ENCODE results near the gene SDCBP2.

Gene SDCBP2

DNA sequence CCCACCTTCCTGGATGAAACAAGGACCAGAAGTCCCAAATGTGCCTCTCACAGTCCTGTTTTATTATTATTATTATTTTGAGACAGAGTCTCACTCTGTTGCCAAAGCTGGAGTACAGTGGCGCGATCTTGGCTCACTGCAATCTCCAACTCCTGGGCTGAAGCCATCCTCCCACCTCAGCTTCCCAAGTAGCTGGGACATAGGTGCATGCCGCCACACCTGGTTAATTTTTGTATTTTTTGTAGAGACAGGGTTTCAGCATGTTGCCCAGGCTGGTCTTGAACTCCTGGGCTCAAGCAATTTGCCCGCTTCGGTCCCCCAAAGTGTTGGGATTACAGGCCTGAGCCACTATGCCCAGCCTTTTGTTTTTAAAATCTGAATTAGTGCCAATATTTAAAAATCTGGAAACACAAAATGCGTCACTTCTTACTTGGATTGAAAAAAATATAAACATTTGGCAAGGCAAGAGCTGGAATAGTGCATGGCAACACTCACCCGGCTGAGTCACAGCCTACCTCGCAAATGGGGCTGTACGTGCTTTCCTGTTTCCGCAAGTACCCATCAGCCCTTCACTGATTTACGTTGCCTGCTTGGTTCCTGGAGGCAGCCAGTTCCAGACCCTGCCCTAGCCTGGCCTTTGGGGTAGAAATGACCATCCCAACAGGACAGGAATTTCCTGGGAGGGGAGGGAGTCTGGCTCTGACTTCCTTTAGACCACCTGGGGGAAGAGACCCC lies 6.3 kb downstream of the SDCBP2 start:
- Histone ChIP-seq H3K4me3 (no peak overlapping the region), H3K27ac (peak overlapping the region; percentile 19 to 68)
- TF ChIP-seq, protein P1, sequence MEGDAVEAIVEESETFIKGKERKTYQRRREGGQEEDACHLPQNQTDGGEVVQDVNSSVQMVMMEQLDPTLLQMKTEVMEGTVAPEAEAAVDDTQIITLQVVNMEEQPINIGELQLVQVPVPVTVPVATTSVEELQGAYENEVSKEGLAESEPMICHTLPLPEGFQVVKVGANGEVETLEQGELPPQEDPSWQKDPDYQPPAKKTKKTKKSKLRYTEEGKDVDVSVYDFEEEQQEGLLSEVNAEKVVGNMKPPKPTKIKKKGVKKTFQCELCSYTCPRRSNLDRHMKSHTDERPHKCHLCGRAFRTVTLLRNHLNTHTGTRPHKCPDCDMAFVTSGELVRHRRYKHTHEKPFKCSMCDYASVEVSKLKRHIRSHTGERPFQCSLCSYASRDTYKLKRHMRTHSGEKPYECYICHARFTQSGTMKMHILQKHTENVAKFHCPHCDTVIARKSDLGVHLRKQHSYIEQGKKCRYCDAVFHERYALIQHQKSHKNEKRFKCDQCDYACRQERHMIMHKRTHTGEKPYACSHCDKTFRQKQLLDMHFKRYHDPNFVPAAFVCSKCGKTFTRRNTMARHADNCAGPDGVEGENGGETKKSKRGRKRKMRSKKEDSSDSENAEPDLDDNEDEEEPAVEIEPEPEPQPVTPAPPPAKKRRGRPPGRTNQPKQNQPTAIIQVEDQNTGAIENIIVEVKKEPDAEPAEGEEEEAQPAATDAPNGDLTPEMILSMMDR (IDR thresholded peaks at IDR 0.05): no peak
- peak; percentile 67 for DNase-seq (ENCODE audit: low spot score)

DNA sequence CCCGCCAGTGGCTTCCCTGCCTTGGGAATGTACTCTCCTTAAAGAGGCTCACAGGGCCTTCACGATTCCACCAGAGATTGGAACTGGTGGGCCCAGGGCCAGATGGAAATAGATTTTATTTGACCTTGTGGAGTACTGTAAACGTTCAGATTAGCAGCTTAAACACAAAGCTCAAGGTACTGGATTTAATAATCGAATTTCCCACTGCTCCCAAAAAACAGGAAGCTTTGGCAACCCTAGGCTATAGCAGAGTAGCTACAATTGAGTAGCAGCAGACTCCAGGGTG lies 7.3 kb downstream of the SDCBP2 start:
- TF ChIP-seq, protein P1 (IDR thresholded peaks at IDR 0.05): no peak
- H3K4me3 ChIP-seq: no peak overlapping the region
- peak overlapping the region in 1 of 2 donors; percentile 47 for H3K27ac ChIP-seq
- DNase-seq (ENCODE audit: low spot score): no peak

DNA sequence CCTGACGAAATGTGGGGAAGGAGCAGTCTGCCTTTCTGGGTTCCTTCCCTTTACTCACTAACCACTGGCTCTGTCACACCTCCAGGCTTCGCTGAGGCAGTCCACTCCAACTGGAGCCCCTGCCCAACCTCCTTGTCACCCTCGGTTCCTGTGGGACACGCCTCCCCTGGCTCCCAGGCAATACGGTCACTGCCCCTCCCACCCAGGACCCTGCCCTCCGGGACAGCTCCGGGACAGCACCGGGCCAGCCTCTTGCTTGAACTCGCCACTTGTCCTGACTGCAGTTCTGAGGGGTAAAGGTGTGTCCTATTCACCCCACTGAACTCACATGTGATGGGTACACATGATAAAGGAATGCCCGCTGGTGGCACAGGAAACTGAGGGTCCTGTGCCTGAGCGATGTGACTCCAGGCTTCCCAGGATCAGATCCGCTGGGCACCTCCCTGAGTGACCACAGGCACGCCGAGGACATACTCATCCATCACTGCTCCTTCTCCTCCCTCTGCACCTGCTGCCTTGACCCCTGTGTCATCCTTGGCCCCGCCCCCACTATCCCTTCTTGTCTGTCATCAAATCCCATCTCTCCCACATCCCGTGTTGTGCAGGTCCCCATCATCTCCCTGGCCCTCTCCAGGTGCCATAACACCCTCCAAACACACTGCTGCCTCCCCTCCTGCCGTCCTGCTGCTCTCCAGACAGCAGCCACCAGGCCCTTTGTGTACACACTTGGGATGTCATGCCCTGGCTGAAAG lies 7.9 kb downstream of the SDCBP2 start:
- TF ChIP-seq, protein P1 (IDR thresholded peaks at IDR 0.05): no peak
- Histone ChIP-seq H3K4me3 (no peak overlapping the region), H3K27ac (peak overlapping the region in 1 of 2 donors; percentile 1)
- DNase-seq (ENCODE audit: low spot score): no peak

DNA sequence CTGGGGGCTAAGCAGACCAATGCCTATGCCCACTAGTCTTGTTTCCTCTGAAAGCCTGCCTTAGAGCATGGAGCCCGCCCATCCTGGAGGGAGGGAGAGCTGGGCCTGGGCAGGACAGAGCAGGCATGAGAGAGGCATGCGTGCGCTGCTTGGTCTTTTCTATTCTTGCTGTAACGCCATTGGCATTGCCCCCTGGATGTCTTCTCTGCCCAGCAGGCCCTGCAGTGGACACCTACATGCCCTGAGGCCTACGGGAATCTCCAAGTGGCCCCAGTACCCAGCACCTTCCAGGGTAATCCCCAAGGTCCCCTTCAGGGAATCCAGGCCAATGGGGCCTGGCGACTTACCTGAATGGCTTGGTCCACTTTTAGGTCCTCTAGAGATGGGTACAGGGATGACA lies 8.9 kb downstream of the SDCBP2 start:
- Histone ChIP-seq H3K27ac (no peak overlapping the region), H3K4me3 (no peak overlapping the region)
- no peak for DNase-seq (ENCODE audit: low spot score)
- TF ChIP-seq, protein P1 (IDR thresholded peaks at IDR 0.05): no peak

DNA sequence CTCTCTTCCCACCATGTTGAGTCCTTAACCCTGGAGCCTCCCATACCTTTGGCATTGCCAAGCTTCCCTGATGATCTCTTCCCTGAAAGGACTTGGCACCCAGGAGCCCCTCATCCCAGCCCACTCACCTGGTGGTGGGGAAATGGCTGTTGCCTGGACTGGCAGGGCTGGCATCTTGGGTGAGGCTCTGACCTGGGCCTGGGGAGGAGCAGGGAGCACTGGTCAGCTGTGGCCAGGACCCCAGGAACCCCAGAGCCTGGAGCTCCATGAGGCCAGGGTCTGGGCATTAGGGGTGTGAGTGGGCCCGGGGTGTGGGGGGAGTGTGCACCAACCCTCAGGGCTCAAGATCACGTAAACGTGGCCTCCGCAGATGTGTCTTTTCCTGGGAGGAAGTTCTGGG lies 9.5 kb downstream of the SDCBP2 start:
- Histone ChIP-seq H3K4me3 (no peak overlapping the region), H3K27ac (no peak overlapping the region)
- DNase-seq (ENCODE audit: low spot score): no peak

DNA sequence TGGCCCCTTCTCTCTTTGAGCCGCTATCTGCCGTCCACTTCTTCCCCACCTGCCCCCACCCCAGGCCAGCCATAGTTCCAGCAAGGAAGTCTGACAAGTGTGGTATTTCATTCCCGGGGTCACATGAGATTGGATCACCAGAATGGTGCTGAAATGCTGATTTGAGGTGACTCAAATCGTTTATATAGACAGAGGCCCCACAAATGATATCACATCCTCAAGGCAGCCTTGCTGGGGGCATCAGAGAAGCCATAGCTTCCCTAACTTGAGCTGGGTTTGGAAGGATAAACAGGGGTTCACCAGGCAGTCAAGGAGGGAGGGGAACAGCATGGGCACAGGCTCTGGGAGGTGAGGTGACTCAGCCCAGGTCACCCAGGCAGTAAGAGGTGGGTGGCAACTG lies 9.9 kb downstream of the SDCBP2 start:
- TF ChIP-seq, protein P1 (IDR thresholded peaks at IDR 0.05): no peak
- Histone ChIP-seq H3K27ac (no peak overlapping the region), H3K4me3 (no peak overlapping the region)
- DNase-seq (ENCODE audit: low spot score): no peak

More for the DNA sequence above, 9.5 kb downstream of the SDCBP2 start:
- TF ChIP-seq, protein P1 (IDR thresholded peaks at IDR 0.05): no peak
